ENCODE measurements around the gene FBXO47.

Gene FBXO47

DNA sequence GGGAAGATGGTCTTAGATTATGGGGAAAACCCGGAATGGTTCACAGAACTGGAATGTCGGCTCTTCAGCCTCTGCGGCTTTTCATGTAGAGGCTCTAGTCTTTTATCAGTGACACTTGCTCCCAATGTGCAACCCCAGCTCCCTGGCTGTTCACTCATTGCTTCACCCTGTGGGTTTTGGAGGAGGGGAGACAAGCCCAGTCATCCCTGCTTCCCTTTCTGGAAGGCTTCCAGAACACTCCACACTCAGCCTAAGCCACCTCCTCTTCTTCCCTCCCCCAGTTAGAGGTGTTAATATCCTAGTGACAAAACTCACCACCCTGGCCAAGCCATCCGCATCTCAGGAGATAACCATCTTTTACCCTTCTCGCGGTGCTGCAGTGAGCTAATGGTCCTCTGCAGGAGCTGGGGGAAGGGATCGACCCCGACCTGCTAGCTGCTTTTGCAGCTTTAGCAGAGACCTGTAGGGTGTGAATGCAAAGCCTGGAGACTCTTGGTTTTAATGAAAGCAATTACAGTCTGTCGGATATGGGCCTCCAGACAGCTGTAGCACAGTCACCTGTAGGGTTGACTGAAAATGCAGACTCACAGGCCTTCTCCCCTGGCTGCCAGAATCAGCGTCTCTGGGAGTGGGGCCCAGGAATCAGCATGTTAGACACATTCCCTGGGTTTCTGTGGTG is 66.1 kb downstream of the FBXO47 start:
- peak in 1 of 2 experiments; percentile 7 for DNase-seq

DNA sequence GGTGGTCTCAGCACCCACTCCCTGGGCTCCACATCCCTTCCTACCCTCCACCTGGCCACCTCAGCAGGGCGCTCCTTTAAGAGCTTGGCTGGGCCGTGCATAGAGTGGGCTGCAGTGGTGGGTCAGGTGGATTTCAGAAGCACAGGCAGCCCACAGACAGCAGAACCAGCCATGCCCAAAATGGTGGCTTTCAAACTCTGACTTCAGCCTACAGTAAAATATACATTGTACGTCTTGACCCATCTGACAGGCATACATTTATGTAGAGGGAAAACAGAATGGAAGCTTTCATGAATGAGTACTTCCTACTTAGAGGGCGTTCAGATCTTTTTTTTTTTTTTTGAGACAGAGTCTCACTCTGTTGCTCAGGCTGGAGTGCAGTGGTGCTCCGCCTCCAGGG is 67.8 kb downstream of the FBXO47 start:
- no peak for DNase-seq

GRCh38 chr17:38898812-38899348 is 68.3 kb downstream of the FBXO47 start:
- no peak for DNase-seq

DNA sequence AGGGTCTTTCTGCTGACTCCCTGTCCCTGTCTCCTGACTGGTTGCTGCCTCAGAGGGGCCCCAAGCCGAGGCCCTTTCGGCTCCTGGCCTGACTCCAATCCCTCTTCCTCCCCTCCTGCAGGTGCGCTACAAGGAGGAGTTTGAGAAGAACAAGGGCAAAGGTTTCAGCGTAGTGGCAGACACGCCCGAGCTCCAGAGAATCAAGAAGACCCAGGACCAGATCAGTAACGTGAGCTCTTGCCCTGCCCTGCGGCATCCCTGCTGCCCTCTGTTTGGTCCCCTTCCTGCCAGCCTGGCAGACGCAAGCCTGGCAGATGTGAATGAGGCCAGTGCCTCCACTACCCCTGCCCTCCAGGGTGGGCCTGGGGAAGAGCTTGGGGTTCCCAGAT is 68.9 kb downstream of the FBXO47 start:
- no peak for DNase-seq

DNA sequence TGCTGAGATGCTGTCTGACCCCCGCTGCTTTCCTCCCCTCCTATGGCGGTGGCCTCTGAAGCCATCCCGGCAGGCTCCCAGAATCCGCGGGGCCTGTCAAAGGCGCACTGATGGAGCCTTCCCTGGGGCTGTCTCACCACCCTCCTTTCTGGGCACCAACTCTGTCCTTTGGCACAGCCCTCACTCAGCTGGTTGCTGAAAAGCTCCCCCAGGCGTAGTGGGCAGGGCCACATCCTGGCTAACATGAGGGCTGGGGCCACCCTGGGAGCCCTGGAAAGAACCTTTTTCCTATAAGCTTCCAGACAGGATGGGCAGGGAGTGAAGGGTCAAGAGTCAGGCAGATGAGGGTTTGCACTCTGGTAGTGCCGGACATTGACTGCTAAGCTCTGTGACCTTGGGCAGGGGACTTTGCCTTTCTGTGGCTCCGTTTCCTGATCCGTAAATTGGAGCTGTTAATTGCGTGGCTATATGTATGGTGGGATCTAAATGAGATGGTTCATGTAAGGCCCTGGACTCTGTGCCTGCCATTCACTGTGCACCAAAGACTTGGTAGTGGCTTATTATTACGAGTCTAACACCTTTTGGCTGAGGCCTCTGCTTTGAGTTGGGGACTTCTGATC is 69.4 kb downstream of the FBXO47 start:
- peak; percentile 11 to 48 for DNase-seq

GRCh38 chr17:38897176-38897575 is 70.0 kb downstream of the FBXO47 start:
- DNase-seq = no peak

DNA sequence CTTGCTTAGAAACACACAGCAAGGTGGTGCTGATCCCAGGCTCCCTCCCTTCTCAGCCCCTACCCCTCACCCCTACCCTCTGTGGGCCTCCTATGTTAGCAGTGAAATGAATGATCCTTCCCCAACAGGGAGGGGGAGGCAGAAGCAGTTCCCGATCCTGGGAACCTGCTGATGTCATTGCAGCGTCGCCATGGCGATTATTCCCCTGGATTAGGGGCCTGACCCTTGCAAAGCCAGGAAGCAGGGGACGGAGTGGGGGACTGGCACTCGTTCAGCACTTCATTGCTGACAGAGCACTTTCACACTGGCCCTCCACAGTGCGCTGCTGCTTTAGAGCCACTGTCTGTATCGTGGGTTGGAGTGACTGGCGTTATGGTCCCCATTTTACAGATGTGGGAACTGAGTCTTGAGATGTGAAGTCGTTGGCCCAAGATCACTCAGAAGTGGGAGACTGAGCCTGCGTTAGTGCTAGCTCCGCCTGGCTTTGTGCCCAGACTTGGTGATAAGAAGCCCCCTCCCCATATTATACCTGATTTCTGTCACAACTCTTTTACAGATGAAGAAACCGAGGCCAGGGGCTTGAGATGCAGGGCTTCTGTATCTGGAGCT is 70.8 kb downstream of the FBXO47 start:
- DNase-seq = no peak

DNA sequence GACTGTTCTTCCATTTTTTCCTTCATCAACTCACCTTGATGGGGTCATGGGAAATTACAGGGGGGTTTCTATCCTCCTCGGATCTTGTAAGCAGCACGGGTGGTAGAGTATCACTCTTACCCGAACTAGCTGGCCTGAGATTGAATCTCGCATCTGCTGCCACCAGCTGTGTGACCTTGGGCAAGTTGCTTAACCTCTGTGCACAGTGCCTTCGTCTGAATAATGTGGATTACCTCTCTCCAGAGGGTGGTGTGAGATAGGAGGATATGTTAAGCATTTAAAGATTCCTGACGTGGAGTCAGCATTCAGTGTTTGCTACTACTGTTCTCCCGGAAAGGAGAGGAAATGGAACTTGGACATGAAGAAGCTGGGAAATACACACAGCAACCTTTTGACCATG is 72.9 kb downstream of the FBXO47 start:
- DNase-seq = no peak

DNA sequence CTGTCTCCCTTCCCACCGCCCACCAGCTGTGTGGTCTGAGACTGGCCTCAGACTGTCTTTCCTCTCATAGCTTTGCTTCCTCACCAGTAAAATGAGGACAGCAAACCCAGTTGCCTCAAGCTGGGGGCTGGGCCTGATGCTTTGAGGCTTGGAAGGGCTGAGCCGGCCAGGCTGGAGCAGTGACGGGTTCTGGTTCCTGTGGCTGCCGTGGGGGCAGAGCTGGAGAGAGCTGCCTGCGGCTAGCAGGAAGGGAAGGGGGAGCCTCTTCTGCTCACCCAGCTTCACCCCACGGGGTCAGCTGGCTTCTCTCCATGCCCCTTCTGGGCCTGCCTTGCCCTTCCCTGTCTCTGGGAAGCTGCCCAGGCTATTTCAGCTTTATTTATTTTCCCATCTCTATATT is 73.6 kb downstream of the FBXO47 start:
- DNase-seq = no peak

GRCh38 chr17:38893113-38893512 is 74.1 kb downstream of the FBXO47 start:
- no peak for DNase-seq

DNA sequence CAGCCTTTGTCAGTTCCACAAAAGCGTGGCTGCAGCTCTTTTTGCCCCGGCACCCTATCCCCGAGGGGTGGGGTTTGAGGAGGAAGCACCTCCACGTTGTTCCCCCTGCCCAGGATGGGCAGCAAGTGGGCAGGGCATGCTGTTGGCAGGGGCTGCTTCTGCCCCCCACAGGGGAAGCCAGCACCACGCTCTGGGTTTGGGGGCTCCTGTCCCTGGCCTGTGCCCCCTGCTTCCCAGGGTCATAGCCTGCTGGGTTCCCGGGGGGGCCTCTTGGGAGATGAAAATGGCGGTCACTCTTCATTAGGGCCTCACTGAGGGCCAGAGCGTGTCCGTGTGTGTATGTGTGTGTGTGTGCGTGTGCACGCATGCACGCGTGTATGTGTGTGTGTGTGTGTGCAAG is 74.6 kb downstream of the FBXO47 start:
- no peak for DNase-seq

DNA sequence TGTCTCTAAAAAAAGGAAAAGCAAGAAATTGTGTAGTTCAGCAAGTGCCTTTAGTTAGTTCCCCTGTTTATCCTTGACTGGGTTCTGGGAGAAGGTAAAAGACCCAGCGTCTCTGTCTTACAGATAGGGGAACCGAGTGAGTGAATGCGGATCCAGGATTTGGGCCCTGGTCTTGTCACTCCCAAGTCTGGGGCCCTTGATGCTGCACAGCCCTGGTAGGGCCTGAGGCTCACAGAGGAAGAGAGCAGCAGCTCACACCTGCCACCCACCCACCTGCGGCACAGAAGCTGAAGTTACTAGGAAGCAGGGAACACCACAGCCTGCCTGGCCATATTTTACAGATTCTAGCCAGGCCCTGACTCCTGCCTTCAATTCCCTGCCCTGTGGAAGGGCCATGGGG is 75.1 kb downstream of the FBXO47 start:
- no peak for DNase-seq

DNA sequence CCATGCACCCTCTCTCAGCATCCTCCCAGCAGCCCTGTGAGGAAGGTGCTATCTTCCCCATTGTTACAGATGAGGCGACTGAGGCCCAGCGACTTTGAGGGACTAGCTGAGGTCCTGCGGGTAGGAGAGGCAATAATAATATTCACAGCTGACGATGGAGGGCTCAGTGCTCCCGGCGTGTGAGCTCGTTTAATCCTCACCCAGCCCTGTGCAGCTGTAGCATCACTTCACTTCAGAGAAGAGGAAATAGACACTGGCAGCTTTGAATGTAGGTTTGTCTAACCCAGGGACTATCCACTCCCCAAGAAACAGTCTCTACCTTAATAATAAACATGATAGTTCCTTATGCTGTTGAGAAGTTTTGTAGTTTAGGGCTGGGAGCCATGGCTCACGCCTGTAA is 75.8 kb downstream of the FBXO47 start:
- DNase-seq = no peak

DNA sequence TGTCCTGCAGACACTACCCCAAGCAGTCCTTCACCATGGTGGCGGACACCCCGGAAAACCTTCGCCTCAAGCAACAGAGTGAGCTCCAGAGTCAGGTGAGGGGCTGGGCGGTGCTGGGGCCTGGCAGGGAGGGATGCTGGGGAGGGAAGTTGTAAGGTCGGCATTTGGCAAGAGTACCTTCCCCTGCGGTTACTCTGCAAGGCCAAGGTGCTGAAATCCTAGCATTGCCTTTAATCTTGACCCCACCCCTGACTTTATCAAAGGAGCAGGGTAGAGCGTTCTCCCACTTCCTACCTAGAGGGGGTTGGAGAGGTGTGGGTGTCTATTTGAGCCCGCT is 76.8 kb downstream of the FBXO47 start:
- DNase-seq = no peak

DNA sequence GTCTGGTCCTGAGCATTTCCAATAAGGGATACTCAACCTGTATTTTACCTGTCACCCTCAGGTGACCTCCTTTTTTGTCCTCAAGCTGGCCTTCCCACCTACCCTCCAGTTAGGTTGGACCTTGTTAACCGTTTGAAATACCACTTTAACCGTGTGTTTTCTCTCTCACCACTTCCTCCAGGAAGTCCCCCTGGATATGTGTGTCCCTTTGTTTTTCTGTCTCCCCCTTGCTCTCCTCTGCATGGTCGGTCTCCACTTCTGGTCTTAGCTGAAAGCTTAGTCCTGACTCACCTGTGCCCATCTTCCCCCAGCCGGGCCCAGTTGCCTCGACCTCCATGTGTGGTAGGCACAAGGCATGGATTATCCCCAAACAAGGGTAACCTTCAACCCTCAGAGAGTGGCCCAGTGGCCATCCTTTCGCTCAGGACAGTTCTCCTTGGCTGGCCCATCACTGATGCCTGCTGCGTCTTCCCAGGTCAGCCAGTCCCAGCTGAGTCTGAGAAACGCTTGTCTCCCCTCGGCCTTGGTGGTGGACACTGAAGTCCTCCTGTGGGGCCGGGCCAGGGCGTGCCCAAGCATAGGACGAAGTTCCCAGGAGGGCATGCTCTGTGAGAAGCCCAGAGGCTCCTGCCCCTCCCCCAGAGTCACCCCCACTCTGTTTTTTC is 77.3 kb downstream of the FBXO47 start:
- no peak for DNase-seq

- DNase-seq = no peak
Observed at GRCh38 chr17:38888842-38889241, 78.4 kb downstream of the FBXO47 start.

- DNase-seq = no peak
Observed at GRCh38 chr17:38886643-38887010, 80.6 kb downstream of the FBXO47 start.

All from NCI-H2081 (cell line).